ENCODE data around the gene DISC1.

The DISC1 gene

DNA sequence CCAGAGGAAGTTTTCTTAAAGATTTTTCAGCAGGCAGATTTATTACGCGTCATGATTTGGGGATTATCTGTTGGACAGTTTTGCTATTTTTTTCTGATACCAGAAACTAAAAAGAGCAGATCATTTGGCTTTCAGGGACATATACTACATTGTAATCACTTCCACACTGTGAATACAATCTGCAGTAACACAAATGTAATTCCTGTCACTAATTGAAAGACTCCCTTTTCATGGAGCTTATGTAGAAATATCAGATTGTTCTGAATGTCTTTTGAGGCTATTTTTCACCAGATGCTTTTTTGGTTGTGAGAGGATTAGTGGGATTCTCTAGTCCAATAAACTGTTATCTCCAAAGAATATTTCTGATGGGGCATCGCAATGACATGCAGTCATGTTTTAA is 464.2 kb downstream of the DISC1 start:
- H3K27ac Mint-ChIP-seq = no peak overlapping the region
- H3K4me1 Mint-ChIP-seq = no peaks in the 10 kb centered on the region
- no peaks in the 10 kb centered on the region for H3K36me3 Mint-ChIP-seq (ENCODE audit: low read depth)
- H3K27me3 Mint-ChIP-seq = peaks cover 2% of the 10 kb centered on the region
- DNase-seq (no peak), ATAC-seq (no peak)
- H3K9me3 Mint-ChIP-seq = no peaks in the 10 kb centered on the region
- no peak overlapping the region for H3K4me3 Mint-ChIP-seq

Measured in activated naive CD8-positive, alpha-beta T cell treated with anti-CD3 and anti-CD28 coated beads, Interleukin-2, amount 50 U/mL, for 24 hours (primary cell).